Osteoblast (primary cell): ENCODE results near the gene ACYP1. TPM values are rescaled to one million over a fixed set of nuclear protein-coding genes. Genes with fewer than 3 reads are reported as not detected.

Experiments used
- DNase-seq: peaks from one replicate; pipeline ENCODE4 v3.0.0; 2011; ENCODE audit warnings: low spot score, mixed read lengths; ENCODE audit not compliant: insufficient read length; ENCODE audit errors: missing footprints
- H2AFZ ChIP-seq: 2 replicates; pipeline ENCODE4 v1.6.0; 2011; ENCODE audit warnings: mild to moderate bottlenecking, low read length
- H3K27ac ChIP-seq: 2 replicates; pipeline ENCODE4 v1.5.1; 2011; ENCODE audit warnings: mild to moderate bottlenecking, low read depth, low read length, moderate library complexity
- H3K27me3 ChIP-seq: 2 replicates; pipeline ENCODE4 v1.6.0; 2012; ENCODE audit warnings: mild to moderate bottlenecking, control low read depth, inconsistent platforms, low read length, moderate library complexity; ENCODE audit not compliant: insufficient read depth
- H3K36me3 ChIP-seq: 2 replicates; pipeline ENCODE4 v1.5.1; 2011; ENCODE audit warnings: mild to moderate bottlenecking, low read length, control low read depth, moderate library complexity; ENCODE audit not compliant: insufficient read depth
- H3K4me1 ChIP-seq: 2 replicates; pipeline ENCODE4 v1.5.1; 2011; ENCODE audit warnings: mild to moderate bottlenecking, low read length, control low read depth, moderate library complexity; ENCODE audit not compliant: insufficient read depth
- H3K4me2 ChIP-seq: 2 replicates; pipeline ENCODE4 v1.6.0; 2011; ENCODE audit warnings: mild to moderate bottlenecking, low read length; ENCODE audit not compliant: insufficient read depth
- H3K4me3 ChIP-seq: fragments of 200-600 bp; sonication (generic); 3 replicates; pipeline ENCODE4 v1.5.1; 2012; ENCODE audit warnings: mild to moderate bottlenecking, low read length, inconsistent platforms; ENCODE audit not compliant: insufficient read depth
- H3K79me2 ChIP-seq: 2 replicates; pipeline ENCODE4 v1.6.0; 2012; ENCODE audit warnings: mild to moderate bottlenecking, low read length, control low read depth, inconsistent platforms; ENCODE audit not compliant: insufficient read depth
- H3K9me3 ChIP-seq: 2 replicates; pipeline ENCODE4 v1.5.1; 2011; ENCODE audit warnings: low read depth, low read length, control low read depth
- H4K20me1 ChIP-seq: 2 replicates; pipeline ENCODE4 v1.6.0; 2012; ENCODE audit warnings: mild to moderate bottlenecking, low read length, control low read depth; ENCODE audit not compliant: insufficient read depth
- CTCF ChIP-seq: IDR thresholded peaks from 2 replicates; pipeline ENCODE4 v1.5.1; 2011; ENCODE audit warnings: mild to moderate bottlenecking, low read depth, low read length, moderate library complexity; ENCODE audit errors: extremely low read depth
- total RNA-seq: library from RNA; depleted of rRNA; stranded (reverse); fragments of >200 nt; gene quantifications from 2 replicates; pipeline ENCODE4 v1.2.3, GENCODE V29; 2012

Gene ACYP1
- total RNA-seq, 1 donor, result 6.5 TPM

- TF ChIP-seq CTCF, result no peak
- DNase-seq, result peak; percentile 82
- H3K79me2 ChIP-seq, result peaks cover 9% of the 10 kb centered on the region
- peak overlapping the region; percentile 70 for H3K27ac ChIP-seq
- no peaks in the 10 kb centered on the region for H3K27me3 ChIP-seq
- H3K4me2 ChIP-seq, result peak overlapping the region; percentile 69
- H3K9me3 ChIP-seq, result no peaks in the 10 kb centered on the region
- peak overlapping the region; percentile 34 for H3K4me3 ChIP-seq
- peaks cover 22% of the 10 kb centered on the region for H3K4me1 ChIP-seq
- peaks cover 63% of the 10 kb centered on the region for H3K36me3 ChIP-seq
- peak overlapping the region; percentile 63 for H2AFZ ChIP-seq
- peaks cover 3% of the 10 kb centered on the region for H4K20me1 ChIP-seq
Observed at GRCh38 chr14:75011356-75011994, 52.3 kb downstream of the ACYP1 start.

GRCh38 chr14:75010472-75011093 is 53.2 kb downstream of the ACYP1 start:
- Histone ChIP-seq H3K27me3 (no peaks in the 10 kb centered on the region), H3K4me1 (peaks cover 22% of the 10 kb centered on the region), H4K20me1 (peaks cover 3% of the 10 kb centered on the region), H3K9me3 (no peaks in the 10 kb centered on the region), H3K27ac (peak overlapping the region; percentile 70), H3K4me2 (no peak overlapping the region), H3K36me3 (peaks cover 69% of the 10 kb centered on the region), H2AFZ (no peak overlapping the region), H3K79me2 (peaks cover 10% of the 10 kb centered on the region), H3K4me3 (no peak overlapping the region)
- DNase-seq, result no peak
- TF ChIP-seq CTCF, result no peak

GRCh38 chr14:75009176-75009575 is 54.6 kb downstream of the ACYP1 start:
- H3K27ac ChIP-seq, result no peak overlapping the region
- no peak overlapping the region for H3K4me3 ChIP-seq
- H3K27me3 ChIP-seq, result no peaks in the 10 kb centered on the region
- peaks cover 24% of the 10 kb centered on the region for H3K4me1 ChIP-seq
- H3K79me2 ChIP-seq, result peaks cover 19% of the 10 kb centered on the region
- no peak overlapping the region for H2AFZ ChIP-seq
- H3K4me2 ChIP-seq, result no peak overlapping the region
- DNase-seq, result no peak
- peaks cover 3% of the 10 kb centered on the region for H4K20me1 ChIP-seq
- H3K9me3 ChIP-seq, result no peaks in the 10 kb centered on the region
- TF ChIP-seq CTCF, result no peak
- peaks cover 62% of the 10 kb centered on the region for H3K36me3 ChIP-seq

GRCh38 chr14:75005357-75005756 is 58.5 kb downstream of the ACYP1 start:
- no peak overlapping the region for H3K4me2 ChIP-seq
- no peak overlapping the region for H3K4me3 ChIP-seq
- no peaks in the 10 kb centered on the region for H3K27me3 ChIP-seq
- H4K20me1 ChIP-seq, result peaks cover 6% of the 10 kb centered on the region
- H3K36me3 ChIP-seq, result peaks cover 52% of the 10 kb centered on the region
- H3K9me3 ChIP-seq, result no peaks in the 10 kb centered on the region
- no peak for TF ChIP-seq CTCF
- H3K27ac ChIP-seq, result no peak overlapping the region
- no peak for DNase-seq
- peaks cover 8% of the 10 kb centered on the region for H3K4me1 ChIP-seq
- H3K79me2 ChIP-seq, result peaks cover 34% of the 10 kb centered on the region
- H2AFZ ChIP-seq, result no peak overlapping the region
